Keratinocyte (primary cell): ENCODE data around the gene NRARP. TPM values are rescaled to one million over a fixed set of nuclear protein-coding genes. Genes with fewer than 3 reads are reported as not detected.
A peak's percentile ranks its signal among the peaks of the same experiment; 100 is the strongest.
"Not testable (repeated sequence)": the region's sequence is repeated elsewhere in the genome, so short reads cannot be mapped to it uniquely, and the experiment has no call there.

ENCODE experiments used
- DNase-seq: peaks from one replicate; pipeline ENCODE4 v3.0.0-alpha.2; 2011; ENCODE audit warnings: low read depth, missing footprints, low spot score
- FAIRE-seq: peaks from 2 replicates; lab custom pipeline; 2011; peaks lifted over from hg19 to GRCh38; lab: Jason Lieb, UNC
- H2AFZ ChIP-seq: 2 replicates; pipeline ENCODE4 v1.6.0; 2012; ENCODE audit warnings: low read length, control low read depth, inconsistent platforms; ENCODE audit not compliant: control insufficient read depth
- H3K27ac ChIP-seq: 2 replicates; pipeline ENCODE4 v1.5.1; 2011; ENCODE audit warnings: low read length; ENCODE audit not compliant: control insufficient read depth, insufficient read depth
- H3K27me3 ChIP-seq: 3 replicates; pipeline ENCODE4 v1.6.0; 2011; ENCODE audit warnings: low read length; ENCODE audit not compliant: control insufficient read depth, insufficient read depth; ENCODE audit errors: extremely low read depth
- H3K36me3 ChIP-seq, 2 experiments: 2 replicates in 1 of 2; 3 replicates in 1 of 2; pipeline ENCODE4 v1.5.1; 2011; ENCODE audit warnings: low read length in 2 of 2, mild to moderate bottlenecking in 1 of 2; ENCODE audit not compliant: control insufficient read depth in 2 of 2, insufficient read depth in 2 of 2; ENCODE audit errors: extremely low read depth in 1 of 2
- H3K4me1 ChIP-seq: 3 replicates; pipeline ENCODE4 v1.5.1; 2011; ENCODE audit warnings: low read length; ENCODE audit not compliant: control insufficient read depth, insufficient read depth; ENCODE audit errors: extremely low read depth
- H3K4me2 ChIP-seq: 3 replicates; pipeline ENCODE4 v1.6.0; 2011; ENCODE audit warnings: low read depth, low read length; ENCODE audit not compliant: control insufficient read depth, insufficient read depth; ENCODE audit errors: extremely low read depth
- H3K4me3 ChIP-seq, 3 experiments: fragments of 200-600 bp in 1 of 3; sonication (generic) in 1 of 3; 2 replicates in 2 of 3; 3 replicates in 1 of 3; pipeline ENCODE4 v1.5.1; 2011 to 2016; ENCODE audit warnings: low read length in 3 of 3, mild to moderate bottlenecking in 3 of 3, control low read depth in 2 of 3, inconsistent platforms in 1 of 3, low read depth in 1 of 3, mixed read lengths in 1 of 3, mixed run types in 1 of 3, moderate library complexity in 1 of 3; ENCODE audit not compliant: control insufficient read depth in 2 of 3, insufficient read depth in 2 of 3; ENCODE audit errors: extremely low read depth in 1 of 3
- H3K79me2 ChIP-seq: 2 replicates; pipeline ENCODE4 v1.6.0; 2012; ENCODE audit warnings: low read length; ENCODE audit not compliant: control insufficient read depth, insufficient read depth
- H3K9ac ChIP-seq: 3 replicates; pipeline ENCODE4 v1.6.0; 2011; ENCODE audit warnings: low read length; ENCODE audit not compliant: control insufficient read depth, insufficient read depth; ENCODE audit errors: extremely low read depth
- H3K9me1 ChIP-seq: 3 replicates; pipeline ENCODE4 v1.6.0; 2011; ENCODE audit warnings: low read length; ENCODE audit not compliant: control insufficient read depth, insufficient read depth; ENCODE audit errors: extremely low read depth
- H3K9me3 ChIP-seq: 2 replicates; pipeline ENCODE4 v1.5.1; 2012; ENCODE audit warnings: low read depth, low read length; ENCODE audit not compliant: control insufficient read depth
- H4K20me1 ChIP-seq: 3 replicates; pipeline ENCODE4 v1.6.0; 2011; ENCODE audit warnings: low read length; ENCODE audit not compliant: control insufficient read depth, insufficient read depth; ENCODE audit errors: extremely low read depth
- CTCF ChIP-seq, 3 experiments: IDR thresholded peaks in 1 of 3; conservative IDR thresholded peaks in 1 of 3; optimal IDR thresholded peaks in 1 of 3; 2 replicates in 2 of 3; 3 replicates in 1 of 3; pipeline versions ENCODE3 to v1.5.1; 2011; ENCODE audit warnings: low read length in 3 of 3, mild to moderate bottlenecking in 3 of 3, moderate library complexity in 2 of 3, control low read depth in 1 of 3, inconsistent platforms in 1 of 3; ENCODE audit not compliant: insufficient read depth in 2 of 3; ENCODE audit errors: extremely low read depth in 1 of 3
- EZH2 ChIP-seq: IDR thresholded peaks from one replicate; pipeline ENCODE4 v1.6.1; 2012; ENCODE audit warnings: inconsistent platforms, mild to moderate bottlenecking, low read length, moderate library complexity
- dilution Hi-C: fragments of 300-500 bp; cut with MboI; formaldehyde crosslinking; loops from one replicate; pipeline ENCODE4 v1.7.0; 2020; ENCODE audit warnings: low sequenced_read_pairs; ENCODE audit not compliant: extremely low pct_ligation_motif_present
- polyA plus RNA-seq, 5 experiments: library from polyadenylated mRNA; depleted of rRNA in 3 of 5; stranded (reverse) in 3 of 5; stranded (forward) in 1 of 5; unstranded in 1 of 5; fragments of >200 nt; gene quantifications; 1 replicate in 1 of 5; 2 replicates in 3 of 5; 3 replicates in 1 of 5; pipeline versions ENCODE4 v1.2.1 to v1.2.3, GENCODE V29; 2011 to 2012; ENCODE audit warnings: missing spikeins in 2 of 5, low read depth in 1 of 5, low replicate concordance in 1 of 5

The NRARP gene
- polyA plus RNA-seq, 1 donor (not counting 4 experiments of a cell fraction or from before 2014, with no cell fraction given): 2.4 TPM

GRCh38 chr9:137330689-137331088 lies 28.6 kb upstream of the NRARP start:
- H3K9ac ChIP-seq: no peak overlapping the region
- TF ChIP-seq EZH2: no peak
- TF ChIP-seq CTCF (optimal IDR thresholded peaks at IDR 0.05 in 1 of 3, IDR thresholded peaks at IDR 0.05 in 1 of 3, conservative IDR thresholded peaks at IDR 0.05 in 1 of 3; ENCODE audit: extremely low read depth in 1 of 3, insufficient read depth in 2 of 3, low read length in 3 of 3): no peak
- dilution Hi-C loops: no loop called here
- no peak overlapping the region for H3K4me2 ChIP-seq
- no peak overlapping the region for H2AFZ ChIP-seq
- DNase-seq (no peak), FAIRE-seq (no peak)
- H3K4me1 ChIP-seq: no peaks in the 10 kb centered on the region
- H3K79me2 ChIP-seq: no peaks in the 10 kb centered on the region
- H3K27me3 ChIP-seq: no peaks in the 10 kb centered on the region
- no peaks in the 10 kb centered on the region for H3K9me1 ChIP-seq
- no peaks in the 10 kb centered on the region for H4K20me1 ChIP-seq
- no peaks in the 10 kb centered on the region for H3K9me3 ChIP-seq
- no peaks in the 10 kb centered on the region for H3K36me3 ChIP-seq
- H3K4me3 ChIP-seq: no peak overlapping the region
- no peak overlapping the region for H3K27ac ChIP-seq

- DNase-seq, dilution Hi-C loops, H3K4me2 ChIP-seq, H3K27ac ChIP-seq, FAIRE-seq, H3K4me3 ChIP-seq, H3K9me3 ChIP-seq, H3K27me3 ChIP-seq, H3K9ac ChIP-seq, H4K20me1 ChIP-seq, H3K4me1 ChIP-seq, H3K9me1 ChIP-seq, H3K36me3 ChIP-seq, H2AFZ ChIP-seq, H3K79me2 ChIP-seq: not testable (repeated sequence)
Observed at GRCh38 chr9:137329590-137329989, 27.5 kb upstream of the NRARP start.

GRCh38 chr9:137327641-137328550 lies 25.8 kb upstream of the NRARP start:
- H3K27me3 ChIP-seq, dilution Hi-C loops, H3K9ac ChIP-seq, H4K20me1 ChIP-seq, H3K9me3 ChIP-seq, DNase-seq, H3K27ac ChIP-seq, H3K4me2 ChIP-seq, H3K4me1 ChIP-seq, H3K79me2 ChIP-seq, H3K9me1 ChIP-seq, H3K4me3 ChIP-seq, H3K36me3 ChIP-seq, H2AFZ ChIP-seq: not testable (repeated sequence)
- FAIRE-seq: peak; percentile 91
